Natural killer cell treated with Interleukin-12 subunit alpha and Interleukin-12 subunit beta and Interleukin-15 and Interleukin-18, amount 100 ng/mL, for 72 hours (primary cell): ENCODE results near the gene SDR42E2. TPM values are rescaled to one million over a fixed set of nuclear protein-coding genes. Genes with fewer than 3 reads are reported as not detected.
A peak's percentile ranks its signal among the peaks of the same experiment; 100 is the strongest.
"Not testable (repeated sequence)": the region's sequence is repeated elsewhere in the genome, so short reads cannot be mapped to it uniquely, and the experiment has no call there.

Experiments
- ATAC-seq, 2 donors: fragments of 150-1000 bp; cut with Tn5 transposase in 1 of 2; sonication (Bioruptor Pico), chemical (Tn5 transposase) in 1 of 2; 2 replicates each; pipeline ENCODE4 v1.10.0; 2021
- DNase-seq: peaks from one replicate; pipeline ENCODE4 v3.0.0; 2022; ENCODE audit warnings: low spot score
- H3K27ac Mint-ChIP-seq, 2 donors: 1 replicate in 1 of 2; 2 replicates in 1 of 2; pipeline ENCODE4 v1.8.0; 2022; ENCODE audit warnings: mixed read lengths in 2 of 2, mild to moderate bottlenecking in 1 of 2, moderate library complexity in 1 of 2
- H3K27me3 Mint-ChIP-seq, 2 donors: 1 replicate in 1 of 2; 2 replicates in 1 of 2; pipeline ENCODE4 v1.8.0; 2022; ENCODE audit warnings: mixed read lengths in 2 of 2
- H3K36me3 Mint-ChIP-seq: one replicate; pipeline ENCODE4 v1.8.0; 2022; ENCODE audit warnings: mixed read lengths
- H3K4me1 Mint-ChIP-seq, 2 donors: 1 replicate in 1 of 2; 2 replicates in 1 of 2; pipeline ENCODE4 v1.8.0; 2022; ENCODE audit warnings: low read depth in 2 of 2, mixed read lengths in 2 of 2, mild to moderate bottlenecking in 1 of 2
- H3K4me3 Mint-ChIP-seq: one replicate; pipeline ENCODE4 v1.8.0; 2022; ENCODE audit warnings: mixed read lengths
- H3K9me3 Mint-ChIP-seq: 2 replicates; pipeline ENCODE4 v1.8.0; 2022; ENCODE audit warnings: mixed read lengths
- total RNA-seq, 2 donors: library from RNA; stranded (reverse); gene quantifications; one replicate each; pipeline ENCODE4 v1.2.3, GENCODE V29; 2022

Gene SDR42E2
- total RNA-seq, 2 donors from 2014 or later = 0.22 TPM; not detected in 1

GRCh38 chr16:22216832-22217225 is 54.5 kb downstream of the SDR42E2 start:
- H3K9me3 Mint-ChIP-seq, H3K36me3 Mint-ChIP-seq, DNase-seq, H3K27me3 Mint-ChIP-seq, ATAC-seq: not testable (repeated sequence)
- peaks cover 18 to 22% of the 10 kb centered on the region in 2 donors for H3K4me1 Mint-ChIP-seq
- H3K27ac Mint-ChIP-seq = peak overlapping the region in 1 of 2 donors; percentile 53
- peak overlapping the region; percentile 52 for H3K4me3 Mint-ChIP-seq

GRCh38 chr16:22217890-22218730 is 55.8 kb downstream of the SDR42E2 start:
- H3K9me3 Mint-ChIP-seq = no peaks in the 10 kb centered on the region
- H3K27me3 Mint-ChIP-seq = no peaks in the 10 kb centered on the region
- ATAC-seq (peak; percentile 66 to 72), DNase-seq (no peak)
- H3K36me3 Mint-ChIP-seq = no peaks in the 10 kb centered on the region
- H3K4me1 Mint-ChIP-seq = peaks cover 18 to 22% of the 10 kb centered on the region in 2 donors
- H3K27ac Mint-ChIP-seq = no peak overlapping the region
- no peak overlapping the region for H3K4me3 Mint-ChIP-seq

GRCh38 chr16:22219389-22220068 is 57.2 kb downstream of the SDR42E2 start:
- Mint-ChIP-seq H3K4me3 (no peak overlapping the region), H3K27me3 (no peaks in the 10 kb centered on the region), H3K9me3 (no peaks in the 10 kb centered on the region), H3K4me1 (peaks cover 12 to 17% of the 10 kb centered on the region in 2 donors), H3K36me3 (no peaks in the 10 kb centered on the region), H3K27ac (peak overlapping the region in 1 of 2 donors; percentile 39)
- ATAC-seq (no peak), DNase-seq (no peak)

GRCh38 chr16:22220069-22220440 is 57.7 kb downstream of the SDR42E2 start:
- ATAC-seq = no peak
- DNase-seq = no peak
- Mint-ChIP-seq H3K4me3 (no peak overlapping the region), H3K9me3 (no peaks in the 10 kb centered on the region), H3K27ac (no peak overlapping the region), H3K27me3 (no peaks in the 10 kb centered on the region), H3K4me1 (peaks cover 10 to 15% of the 10 kb centered on the region in 2 donors), H3K36me3 (no peaks in the 10 kb centered on the region)

- H3K9me3 Mint-ChIP-seq = no peaks in the 10 kb centered on the region
- H3K4me3 Mint-ChIP-seq = no peak overlapping the region
- H3K36me3 Mint-ChIP-seq = no peaks in the 10 kb centered on the region
- H3K27me3 Mint-ChIP-seq = no peaks in the 10 kb centered on the region
- H3K27ac Mint-ChIP-seq = no peak overlapping the region
- ATAC-seq (no peak), DNase-seq (no peak)
- H3K4me1 Mint-ChIP-seq = peaks cover 10 to 13% of the 10 kb centered on the region in 2 donors
Measured at GRCh38 chr16:22220714-22221113, 58.4 kb downstream of the SDR42E2 start.

- no peak for ATAC-seq
- Mint-ChIP-seq H3K27ac (no peak overlapping the region), H3K36me3 (no peaks in the 10 kb centered on the region), H3K9me3 (no peaks in the 10 kb centered on the region), H3K4me3 (no peak overlapping the region), H3K4me1 (peaks cover 6 to 9% of the 10 kb centered on the region in 2 donors), H3K27me3 (no peaks in the 10 kb centered on the region)
- no peak for DNase-seq
Measured at GRCh38 chr16:22222006-22222405, 59.7 kb downstream of the SDR42E2 start.

- no peak overlapping the region for H3K27ac Mint-ChIP-seq
- no peaks in the 10 kb centered on the region for H3K9me3 Mint-ChIP-seq
- no peak for DNase-seq
- ATAC-seq = no peak
- H3K4me3 Mint-ChIP-seq = no peak overlapping the region
- H3K27me3 Mint-ChIP-seq = no peaks in the 10 kb centered on the region
- H3K4me1 Mint-ChIP-seq = peaks cover 6 to 9% of the 10 kb centered on the region in 2 donors
- H3K36me3 Mint-ChIP-seq = no peaks in the 10 kb centered on the region
Measured at GRCh38 chr16:22222998-22223397, 60.7 kb downstream of the SDR42E2 start.

- Mint-ChIP-seq H3K27ac (no peak overlapping the region), H3K36me3 (no peaks in the 10 kb centered on the region), H3K9me3 (no peaks in the 10 kb centered on the region), H3K27me3 (no peaks in the 10 kb centered on the region), H3K4me3 (no peak overlapping the region), H3K4me1 (peaks cover 6 to 9% of the 10 kb centered on the region in 2 donors)
- DNase-seq (no peak), ATAC-seq (no peak)
Measured at GRCh38 chr16:22225060-22225459, 62.8 kb downstream of the SDR42E2 start.

- Mint-ChIP-seq H3K4me1 (peaks cover 4 to 5% of the 10 kb centered on the region in 2 donors), H3K4me3 (no peak overlapping the region), H3K9me3 (no peaks in the 10 kb centered on the region), H3K27ac (no peak overlapping the region), H3K36me3 (no peaks in the 10 kb centered on the region), H3K27me3 (no peaks in the 10 kb centered on the region)
- ATAC-seq (no peak), DNase-seq (no peak)
Measured at GRCh38 chr16:22229889-22230288, 67.6 kb downstream of the SDR42E2 start.

- H3K4me3 Mint-ChIP-seq = no peak overlapping the region
- ATAC-seq (peak in 1 of 2 donors; percentile 94), DNase-seq (no peak)
- H3K9me3 Mint-ChIP-seq = no peaks in the 10 kb centered on the region
- no peaks in the 10 kb centered on the region for H3K27me3 Mint-ChIP-seq
- no peaks in the 10 kb centered on the region for H3K36me3 Mint-ChIP-seq
- no peak overlapping the region for H3K27ac Mint-ChIP-seq
- peaks cover 4 to 5% of the 10 kb centered on the region in 2 donors for H3K4me1 Mint-ChIP-seq
Measured at GRCh38 chr16:22232277-22233036, 70.2 kb downstream of the SDR42E2 start.

GRCh38 chr16:22233037-22233372 is 70.7 kb downstream of the SDR42E2 start:
- ATAC-seq = no peak
- Mint-ChIP-seq H3K4me1 (peaks cover 4 to 5% of the 10 kb centered on the region in 2 donors), H3K27ac (no peak overlapping the region), H3K4me3 (no peak overlapping the region), H3K9me3 (no peaks in the 10 kb centered on the region), H3K36me3 (no peaks in the 10 kb centered on the region), H3K27me3 (no peaks in the 10 kb centered on the region)
- DNase-seq = no peak

GRCh38 chr16:22235839-22236745 is 73.8 kb downstream of the SDR42E2 start:
- Mint-ChIP-seq H3K4me1 (peaks cover 10 to 11% of the 10 kb centered on the region in 2 donors), H3K27ac (no peak overlapping the region), H3K36me3 (no peaks in the 10 kb centered on the region), H3K27me3 (no peaks in the 10 kb centered on the region), H3K4me3 (no peak overlapping the region), H3K9me3 (no peaks in the 10 kb centered on the region)
- no peak for DNase-seq
- no peak for ATAC-seq

- Mint-ChIP-seq H3K27me3 (no peaks in the 10 kb centered on the region), H3K27ac (peak overlapping the region; percentile 86 to 90), H3K4me1 (peaks cover 7% of the 10 kb centered on the region in 2 donors), H3K36me3 (no peaks in the 10 kb centered on the region), H3K4me3 (no peak overlapping the region), H3K9me3 (no peaks in the 10 kb centered on the region)
- no peak for DNase-seq
- ATAC-seq = no peak
Measured at GRCh38 chr16:22239131-22239805, 77.0 kb downstream of the SDR42E2 start.
